IMR-90 (cell line): ENCODE results near the gene SLC35G1. TPM values are rescaled to one million over a fixed set of nuclear protein-coding genes. Genes with fewer than 3 reads are reported as not detected.

Source experiments
- polyA plus RNA-seq, 3 experiments: library from polyadenylated mRNA; depleted of rRNA; stranded (reverse); fragments of >200 nt; gene quantifications; 2 replicates each; pipeline ENCODE4 v1.2.3, GENCODE V29; 2012; ENCODE audit warnings: low replicate concordance in 1 of 3
- total RNA-seq: library from RNA; depleted of rRNA; stranded (reverse); fragments of >200 nt; gene quantifications from 2 replicates; pipeline ENCODE4 v1.2.3, GENCODE V29; 2012; rRNA removed

The SLC35G1 gene
- total and polyA plus RNA-seq, 2 of the 4 experiments (the other 2 are of a cell fraction) = 2.7 to 3.7 TPM

Other genes with a start within 250 kb of the SLC35G1 start
- 1.6 and 10.6 TPM in 2 replicates for gene FRA10AC1, start 191.4 kb upstream of the SLC35G1 start, total RNA-seq
- gene FRA10AC1, start 191.4 kb upstream of the SLC35G1 start, polyA plus RNA-seq (2012; rRNA removed) = 4.9 and 7.7 TPM in 2 replicates
- not detected in 2 replicates for gene LGI1, start 136.0 kb upstream of the SLC35G1 start, total RNA-seq
- not detected in 2 replicates for gene LGI1, start 136.0 kb upstream of the SLC35G1 start, polyA plus RNA-seq (2012; rRNA removed)
- 3.9 and 4.5 TPM in 2 replicates for gene PLCE1, start 100.0 kb downstream of the SLC35G1 start, total RNA-seq
- 2.2 TPM in 2 replicates for gene PLCE1, start 100.0 kb downstream of the SLC35G1 start, polyA plus RNA-seq (2012; rRNA removed)